ENCODE data around the gene CCDC74A.
"Not testable (repeated sequence)": the region's sequence is repeated elsewhere in the genome, so short reads cannot be mapped to it uniquely, and the experiment has no call there.

Gene CCDC74A

DNA sequence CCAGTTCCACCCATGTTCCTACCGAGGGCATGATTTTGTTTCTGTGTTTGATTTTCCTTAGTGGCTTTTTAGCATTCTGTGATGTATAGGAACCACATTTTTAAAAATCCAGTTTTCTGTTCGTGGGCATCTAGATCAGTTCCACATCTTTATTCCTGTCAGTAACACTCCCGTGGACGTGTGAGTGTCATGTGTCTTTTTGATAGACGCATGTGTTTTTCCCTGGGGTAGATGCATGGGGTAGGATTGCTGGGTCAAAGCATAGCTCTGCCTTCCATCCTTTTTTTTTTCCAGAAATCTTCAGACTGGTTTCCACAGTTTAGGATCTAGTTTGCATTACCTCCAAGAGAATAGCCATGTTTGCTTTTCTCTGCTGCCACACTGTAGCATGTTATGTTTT, 38.7 kb downstream of the CCDC74A start:
- DNase-seq (ENCODE audit: low spot score) = no peak

DNA sequence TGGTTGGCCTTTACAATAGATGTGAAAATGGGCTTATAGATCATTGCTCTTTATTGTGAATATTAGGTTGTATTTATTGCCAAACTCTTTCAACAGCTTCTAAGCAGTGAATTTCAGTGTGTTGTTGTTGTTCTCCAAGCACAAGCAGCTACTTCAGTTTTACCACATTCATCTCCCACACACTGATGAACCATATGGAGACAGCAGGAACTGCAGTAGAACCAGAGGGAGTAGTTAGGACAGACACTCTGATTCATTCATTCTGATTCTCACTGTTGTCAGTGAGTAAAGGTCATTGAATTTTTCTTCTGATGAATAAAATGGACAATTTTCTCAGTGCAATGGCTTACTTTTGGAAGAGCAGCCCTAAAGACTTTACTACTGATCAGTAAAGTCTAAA, 40.2 kb downstream of the CCDC74A start:
- no peak for DNase-seq (ENCODE audit: low spot score)

DNA sequence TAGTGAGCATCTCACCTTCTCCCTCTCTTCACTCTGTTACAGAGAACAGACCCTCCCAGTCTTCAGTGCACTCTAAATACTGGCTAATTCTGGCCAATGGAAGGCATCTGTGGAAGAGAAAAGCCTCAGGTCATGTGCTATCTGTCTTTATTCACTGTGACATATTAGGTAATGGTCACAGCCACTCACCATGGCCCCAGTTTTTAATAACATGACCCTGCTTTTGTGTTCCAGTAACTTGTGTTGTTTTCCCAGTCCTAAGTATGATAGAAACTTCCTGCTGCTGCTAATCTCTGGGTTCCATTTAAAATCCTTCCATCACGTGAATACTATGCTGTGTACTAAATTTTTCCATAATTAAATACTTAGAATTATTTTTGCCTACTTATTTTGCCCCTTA, 40.7 kb downstream of the CCDC74A start:
- DNase-seq (ENCODE audit: low spot score) = not testable (repeated sequence)

DNA sequence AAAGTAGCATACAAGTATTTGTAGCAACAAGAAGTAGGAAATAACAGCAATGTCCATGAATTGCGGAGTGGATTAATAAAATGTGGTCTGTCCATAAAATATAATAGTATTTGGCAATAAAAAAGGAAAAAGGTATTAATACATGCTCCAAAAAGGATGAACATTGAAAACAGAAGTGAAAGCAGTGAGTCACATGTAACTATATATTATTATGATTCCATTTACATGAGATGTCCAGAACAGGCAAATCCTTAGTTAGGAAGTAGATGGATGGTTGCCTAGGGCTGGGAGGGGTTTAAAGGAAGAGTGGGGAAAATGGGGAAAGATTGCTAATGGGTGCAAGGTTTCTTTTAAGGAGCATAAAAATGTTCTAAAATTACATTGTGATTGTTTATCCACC, 44.5 kb downstream of the CCDC74A start:
- DNase-seq (ENCODE audit: low spot score) = no peak

DNA sequence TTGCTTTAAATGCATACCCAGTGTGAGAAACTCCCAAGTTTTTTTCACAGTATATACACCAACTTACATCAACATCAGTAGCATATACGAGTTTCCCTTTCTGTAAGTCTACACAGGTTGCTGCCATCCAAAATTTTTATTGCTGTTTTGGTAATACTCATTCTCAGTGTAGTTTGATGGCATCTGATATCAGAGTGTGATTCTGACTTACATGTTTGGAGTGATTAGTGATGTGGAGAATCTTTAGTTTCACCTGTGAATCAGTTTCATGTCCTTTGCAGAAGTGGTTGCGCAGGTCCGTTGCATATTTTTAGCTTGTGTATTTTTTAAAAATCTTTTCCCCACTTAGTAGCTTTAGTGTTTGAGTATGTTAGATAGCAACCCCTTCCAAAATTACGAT, 50.1 kb downstream of the CCDC74A start:
- no peak for DNase-seq (ENCODE audit: low spot score)

DNA sequence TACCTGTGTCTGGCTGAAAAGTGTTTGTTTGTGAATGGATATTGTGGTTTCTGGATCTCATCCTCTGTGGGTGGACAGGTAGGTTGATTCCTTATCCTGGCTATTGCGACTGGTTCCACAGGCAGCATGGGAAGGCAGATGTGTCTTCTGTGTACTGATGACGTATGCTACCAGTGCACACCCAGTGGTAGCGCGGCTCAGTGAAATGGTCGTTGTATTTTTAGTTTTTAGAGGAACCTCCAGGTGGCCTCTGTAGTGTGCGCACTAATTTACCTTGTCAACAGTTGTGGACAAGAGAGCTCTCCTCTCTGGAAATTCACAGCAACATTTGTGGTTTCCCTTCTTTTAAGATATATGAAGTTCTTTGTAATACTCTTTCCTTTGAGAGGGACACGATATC, 52.5 kb downstream of the CCDC74A start:
- no peak for DNase-seq (ENCODE audit: low spot score)
